22Rv1 (cell line): ENCODE results near the gene FBXO31.

Experiments used
- CTCF ChIP-seq: fragments of 450-650 bp; IDR thresholded peaks from 2 replicates; pipeline ENCODE4 v1.5.1; 2017; ENCODE audit warnings: mild to moderate bottlenecking
- ZFX ChIP-seq: fragments of 450-650 bp; IDR thresholded peaks from 2 replicates; pipeline ENCODE4 v1.6.1; 2017; ENCODE audit warnings: antibody characterized with exemption, borderline replicate concordance

- TF ChIP-seq CTCF = no peak
- no peak for TF ChIP-seq ZFX
Measured at GRCh38 chr16:87336434-87337240, 46.9 kb downstream of the FBXO31 start.
